Gastrocnemius medialis (tissue), 4 donors: ENCODE data around the gene MYO18B. TPM values are rescaled to one million over a fixed set of nuclear protein-coding genes. Genes with fewer than 3 reads are reported as not detected.

Experiments
- ATAC-seq, 2 donors: fragments of 150-250 bp; one replicate each; pipeline ENCODE4 v1.9.1; 2016
- DNase-seq, 2 donors: peaks; one replicate each; pipeline ENCODE4 v3.0.0-alpha.2; 2019
- H3K27ac ChIP-seq, 4 donors: fragments of 200-600 bp; sonication (generic); 1 replicate in 1 of 4; 2 replicates in 3 of 4; pipeline ENCODE4 v1.5.1; 2016 to 2018; ENCODE audit warnings: mild to moderate bottlenecking in 2 of 4, moderate library complexity in 1 of 4
- H3K27me3 ChIP-seq, 3 donors: fragments of 200-600 bp; sonication (generic) in 2 of 3; 1 replicate in 1 of 3; 2 replicates in 2 of 3; pipeline versions ENCODE4 v1.5.1 to v1.6.0; 2016 to 2019; ENCODE audit warnings: mild to moderate bottlenecking in 1 of 3, moderate library complexity in 1 of 3
- H3K36me3 ChIP-seq, 2 donors: fragments of 200-600 bp; sonication (generic) in 1 of 2; one replicate each; pipeline ENCODE4 v1.5.1; 2017 to 2018
- H3K4me1 ChIP-seq, 2 donors: fragments of 200-600 bp; sonication (generic) in 1 of 2; one replicate each; pipeline ENCODE4 v1.5.1; 2016 to 2017; ENCODE audit warnings: mild to moderate bottlenecking in 2 of 2
- H3K4me3 ChIP-seq, 4 donors: fragments of 200-600 bp; sonication (generic) in 3 of 4; 1 replicate in 1 of 4; 2 replicates in 3 of 4; pipeline ENCODE4 v1.5.1; 2016 to 2019; ENCODE audit warnings: mild to moderate bottlenecking in 2 of 4
- H3K9me3 ChIP-seq, 3 donors: fragments of 200-600 bp; sonication (generic) in 2 of 3; 1 replicate in 1 of 3; 2 replicates in 2 of 3; pipeline ENCODE4 v1.5.1; 2016 to 2019
- CTCF ChIP-seq, 5 experiments: fragments of 450-650 bp in 3 of 5; fragments of 200-600 bp in 2 of 5; sonication (generic) in 2 of 5; IDR thresholded peaks in 4 of 5; conservative IDR thresholded peaks in 1 of 5; 1 replicate in 4 of 5; 2 replicates in 1 of 5; pipeline ENCODE4 v1.5.1; 2016 to 2019; ENCODE audit warnings: antibody characterized with exemption in 5 of 5, mild to moderate bottlenecking in 3 of 5, moderate library complexity in 3 of 5
- POLR2A ChIP-seq, 2 donors: fragments of 450-650 bp; IDR thresholded peaks; one replicate each; pipeline ENCODE4 v1.6.1; 2017; ENCODE audit warnings: antibody characterized with exemption in 2 of 2, mild to moderate bottlenecking in 2 of 2, moderate library complexity in 2 of 2
- in situ Hi-C, 4 donors: fragments of 200-750 bp; cut with MboI; loops; one replicate each; pipeline versions ENCODE4 v1.15.0 to v1.8.0; 2017; ENCODE audit warnings: low sequenced_read_pairs in 4 of 4
- intact Hi-C: fragments of 100-400 bp; cut with DNase I; formaldehyde crosslinking; loops from one replicate; pipeline ENCODE4 v1.15.1; 2023; ENCODE audit warnings: low total_unique reads
- total RNA-seq, 4 donors: library from RNA; depleted of rRNA; stranded (reverse); fragments of >200 nt; gene quantifications; one replicate each; pipeline versions ENCODE4 v1.1.0 to v1.2.3, GENCODE V29; 2016

The MYO18B gene
- total RNA-seq, 4 donors from 2014 or later, result 273 to 408 (median 362) TPM

GRCh38 chr22:25942856-25943411 is 200.9 kb downstream of the MYO18B start:
- in situ Hi-C loops, result no loop called here

GRCh38 chr22:25950111-25950510 is 208.1 kb downstream of the MYO18B start:
- TF ChIP-seq POLR2A (IDR thresholded peaks at IDR 0.05) (no peak), CTCF (IDR thresholded peaks at IDR 0.05 in 4 of 5, conservative IDR thresholded peaks at IDR 0.05 in 1 of 5) (no peak)
- H3K4me3 ChIP-seq, result no peak overlapping the region
- no peaks in the 10 kb centered on the region for H3K9me3 ChIP-seq
- H3K27ac ChIP-seq, result peak overlapping the region in 2 of 4 donors; percentile 1 to 66
- in situ Hi-C loops (no loop called here), intact Hi-C loops (no loop called here)
- H3K27me3 ChIP-seq, result no peaks in the 10 kb centered on the region
- DNase-seq (no peak), ATAC-seq (no peak)
- peaks cover 0 to 3% of the 10 kb centered on the region in 2 donors for H3K4me1 ChIP-seq
- H3K36me3 ChIP-seq, result peaks cover 0 to 89% of the 10 kb centered on the region in 2 donors

More at GRCh38 chr22:25942856-25943411, 200.9 kb downstream of the MYO18B start:
- TF ChIP-seq POLR2A (IDR thresholded peaks at IDR 0.05), result no peak
- no peak for TF ChIP-seq CTCF (IDR thresholded peaks at IDR 0.05 in 4 of 5, conservative IDR thresholded peaks at IDR 0.05 in 1 of 5)
- H3K36me3 ChIP-seq, result peaks cover 0 to 34% of the 10 kb centered on the region in 2 donors
- H3K27me3 ChIP-seq, result no peaks in the 10 kb centered on the region
- no peak overlapping the region for H3K4me3 ChIP-seq
- intact Hi-C loops, result no loop called here
- peaks cover 19 to 22% of the 10 kb centered on the region in 2 donors for H3K4me1 ChIP-seq
- DNase-seq (peak; percentile 32 to 76), ATAC-seq (peak; percentile 64 to 66)
- no peaks in the 10 kb centered on the region for H3K9me3 ChIP-seq
- H3K27ac ChIP-seq, result peak overlapping the region; percentile 40 to 77 (median 54)

- peaks cover 0 to 98% of the 10 kb centered on the region in 2 donors for H3K36me3 ChIP-seq
- H3K4me1 ChIP-seq, result peaks cover 0 to 3% of the 10 kb centered on the region in 2 donors
- no peak for ATAC-seq
- TF ChIP-seq POLR2A (IDR thresholded peaks at IDR 0.05) (no peak), CTCF (IDR thresholded peaks at IDR 0.05 in 4 of 5, conservative IDR thresholded peaks at IDR 0.05 in 1 of 5) (no peak)
- DNase-seq, result no peak
- no peak overlapping the region for H3K27ac ChIP-seq
- H3K4me3 ChIP-seq, result no peak overlapping the region
- intact Hi-C loops, result no loop called here
- in situ Hi-C loops, result no loop called here
- H3K9me3 ChIP-seq, result no peaks in the 10 kb centered on the region
- H3K27me3 ChIP-seq, result no peaks in the 10 kb centered on the region
Measured at GRCh38 chr22:25953276-25953675, 211.3 kb downstream of the MYO18B start.

- ATAC-seq (no peak), DNase-seq (no peak)
- peaks cover 0 to 98% of the 10 kb centered on the region in 2 donors for H3K36me3 ChIP-seq
- H3K9me3 ChIP-seq, result no peaks in the 10 kb centered on the region
- in situ Hi-C loops, result no loop called here
- no peak for TF ChIP-seq CTCF (IDR thresholded peaks at IDR 0.05 in 4 of 5, conservative IDR thresholded peaks at IDR 0.05 in 1 of 5)
- no peak for TF ChIP-seq POLR2A (IDR thresholded peaks at IDR 0.05)
- intact Hi-C loops, result no loop called here
- H3K4me1 ChIP-seq, result peaks cover 0 to 3% of the 10 kb centered on the region in 2 donors
- no peak overlapping the region for H3K4me3 ChIP-seq
- H3K27ac ChIP-seq, result no peak overlapping the region
- no peaks in the 10 kb centered on the region for H3K27me3 ChIP-seq
Measured at GRCh38 chr22:25953919-25954318, 211.9 kb downstream of the MYO18B start.

GRCh38 chr22:25955323-25955722 is 213.3 kb downstream of the MYO18B start:
- H3K9me3 ChIP-seq, result no peaks in the 10 kb centered on the region
- peaks cover 0 to 94% of the 10 kb centered on the region in 2 donors for H3K36me3 ChIP-seq
- intact Hi-C loops (no loop called here), in situ Hi-C loops (no loop called here)
- no peak for DNase-seq
- no peaks in the 10 kb centered on the region for H3K4me1 ChIP-seq
- no peak overlapping the region for H3K4me3 ChIP-seq
- no peaks in the 10 kb centered on the region for H3K27me3 ChIP-seq
- TF ChIP-seq POLR2A (IDR thresholded peaks at IDR 0.05) (no peak), CTCF (IDR thresholded peaks at IDR 0.05 in 4 of 5, conservative IDR thresholded peaks at IDR 0.05 in 1 of 5) (no peak)
- no peak overlapping the region for H3K27ac ChIP-seq
- ATAC-seq, result no peak
